22Rv1 (cell line): ENCODE measurements around the gene PTPRM.

ENCODE experiments used
- H3K27ac ChIP-seq: fragments of 450-650 bp; 2 replicates; pipeline ENCODE4 v1.5.1; 2017
- ZFX ChIP-seq: fragments of 450-650 bp; IDR thresholded peaks from 2 replicates; pipeline ENCODE4 v1.6.1; 2017; ENCODE audit warnings: antibody characterized with exemption, borderline replicate concordance
- TF ChIP-seq, protein P1 (sequence below): fragments of 450-650 bp; IDR thresholded peaks from 2 replicates; pipeline ENCODE4 v1.5.1; 2017; ENCODE audit warnings: mild to moderate bottlenecking

PTPRM gene

DNA sequence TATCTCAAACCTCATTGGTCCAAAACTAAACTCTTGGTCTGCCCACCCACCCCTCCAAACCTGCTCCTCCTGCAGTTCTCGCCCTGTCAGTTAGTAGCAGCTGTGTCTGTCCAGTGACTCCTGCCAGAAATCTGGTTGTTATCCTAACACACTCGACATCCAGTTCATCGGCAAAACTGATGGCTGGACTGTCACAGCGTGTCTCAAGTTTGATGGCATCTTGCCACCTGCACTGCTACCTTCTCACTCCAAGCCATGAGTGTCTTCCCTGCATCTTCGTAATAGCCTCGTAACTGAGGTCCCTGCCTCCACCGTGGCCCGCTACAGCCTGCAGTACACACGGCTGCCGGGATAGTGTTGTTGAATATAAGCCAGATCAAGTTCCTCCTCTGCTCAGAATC lies 572.0 kb downstream of the PTPRM start:
- TF ChIP-seq, protein P1, sequence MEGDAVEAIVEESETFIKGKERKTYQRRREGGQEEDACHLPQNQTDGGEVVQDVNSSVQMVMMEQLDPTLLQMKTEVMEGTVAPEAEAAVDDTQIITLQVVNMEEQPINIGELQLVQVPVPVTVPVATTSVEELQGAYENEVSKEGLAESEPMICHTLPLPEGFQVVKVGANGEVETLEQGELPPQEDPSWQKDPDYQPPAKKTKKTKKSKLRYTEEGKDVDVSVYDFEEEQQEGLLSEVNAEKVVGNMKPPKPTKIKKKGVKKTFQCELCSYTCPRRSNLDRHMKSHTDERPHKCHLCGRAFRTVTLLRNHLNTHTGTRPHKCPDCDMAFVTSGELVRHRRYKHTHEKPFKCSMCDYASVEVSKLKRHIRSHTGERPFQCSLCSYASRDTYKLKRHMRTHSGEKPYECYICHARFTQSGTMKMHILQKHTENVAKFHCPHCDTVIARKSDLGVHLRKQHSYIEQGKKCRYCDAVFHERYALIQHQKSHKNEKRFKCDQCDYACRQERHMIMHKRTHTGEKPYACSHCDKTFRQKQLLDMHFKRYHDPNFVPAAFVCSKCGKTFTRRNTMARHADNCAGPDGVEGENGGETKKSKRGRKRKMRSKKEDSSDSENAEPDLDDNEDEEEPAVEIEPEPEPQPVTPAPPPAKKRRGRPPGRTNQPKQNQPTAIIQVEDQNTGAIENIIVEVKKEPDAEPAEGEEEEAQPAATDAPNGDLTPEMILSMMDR = no peak
- TF ChIP-seq ZFX = no peak
- H3K27ac ChIP-seq = no peak overlapping the region

DNA sequence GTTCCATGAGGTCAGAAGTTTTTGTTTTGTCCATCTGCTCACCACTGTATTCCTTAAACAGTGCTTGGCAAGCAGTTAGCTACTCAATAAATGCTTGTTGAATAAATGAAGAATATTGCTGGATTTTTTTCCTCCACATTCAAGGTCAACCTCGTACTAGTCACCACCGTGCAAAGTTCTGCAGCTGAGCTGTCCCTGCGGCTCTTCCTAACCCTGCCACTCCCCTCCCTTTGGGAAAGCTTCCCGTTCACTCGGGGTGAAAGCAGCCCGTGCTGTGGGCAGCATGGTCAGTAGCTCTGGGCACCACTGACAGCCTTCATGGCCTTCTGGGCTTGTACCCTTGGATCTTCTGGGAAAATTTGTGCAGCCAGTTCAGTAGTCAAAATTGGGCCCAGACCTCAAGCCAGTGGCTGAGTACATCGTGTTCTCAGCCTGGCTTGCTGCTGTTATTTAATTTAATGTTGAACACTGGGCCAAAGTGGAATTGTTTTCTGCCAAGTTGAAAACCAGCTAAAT lies 572.8 kb downstream of the PTPRM start:
- no peak overlapping the region for H3K27ac ChIP-seq
- no peak for TF ChIP-seq ZFX

DNA sequence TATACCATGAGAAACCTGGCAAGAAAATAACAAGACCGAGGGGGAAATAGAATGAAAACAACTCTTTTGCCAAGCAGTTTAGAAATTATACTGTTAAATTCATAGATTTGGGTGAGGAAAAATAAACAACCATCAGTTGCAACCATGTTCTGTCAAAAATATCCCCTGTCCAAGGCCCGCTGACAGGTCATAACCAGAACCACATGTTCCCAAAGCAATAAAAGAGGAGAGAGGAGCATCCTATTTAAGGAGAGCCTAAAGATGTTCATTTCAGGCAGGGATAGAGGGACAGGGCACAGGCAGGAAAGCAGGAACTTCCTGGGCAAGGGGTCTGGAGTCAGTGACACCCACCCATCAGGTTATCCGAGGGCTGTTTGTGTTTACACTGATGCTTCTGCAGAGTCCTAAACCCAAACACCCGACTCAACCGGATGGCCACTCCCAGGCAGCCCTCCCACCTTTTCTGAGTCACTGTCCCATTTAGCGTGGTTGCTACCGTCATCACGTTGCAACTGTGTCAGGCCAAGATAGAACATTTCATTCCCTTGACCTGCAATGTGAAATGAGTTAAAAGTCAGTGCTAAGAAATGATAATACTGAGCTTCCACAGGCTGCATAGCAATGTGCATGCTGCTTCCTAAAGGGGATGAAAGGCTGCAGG lies 573.9 kb downstream of the PTPRM start:
- no peak overlapping the region for H3K27ac ChIP-seq
- TF ChIP-seq ZFX = no peak
- TF ChIP-seq, protein P1 = no peak

DNA sequence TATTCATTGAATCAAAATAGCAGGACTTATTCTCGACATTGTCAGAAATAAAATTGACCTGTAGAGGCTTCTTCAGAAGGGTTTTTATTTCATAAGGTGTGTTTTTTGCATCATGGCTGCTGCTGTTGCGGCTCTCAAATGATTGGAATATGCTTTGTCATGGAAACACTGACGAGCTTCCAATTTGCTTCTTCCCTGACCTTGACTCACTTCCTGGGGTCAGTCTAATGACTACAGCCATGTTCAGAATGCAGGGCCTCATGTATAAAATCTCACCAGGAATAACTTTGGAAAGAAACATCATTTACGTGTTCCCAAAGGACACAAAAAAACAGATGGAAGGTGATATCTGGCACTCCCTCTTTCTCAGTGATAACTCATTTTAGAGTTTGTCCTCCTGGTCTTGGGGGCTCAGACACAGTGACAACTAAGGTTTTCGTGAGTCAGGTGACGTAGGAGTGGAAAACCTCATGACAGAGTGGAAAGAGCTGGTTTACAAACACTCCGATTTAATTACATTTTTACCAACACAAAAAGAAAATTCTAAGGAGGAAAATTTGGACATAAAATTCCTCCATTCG lies 575.1 kb downstream of the PTPRM start:
- TF ChIP-seq, protein P1 = no peak
- TF ChIP-seq ZFX = no peak
- H3K27ac ChIP-seq = no peak overlapping the region

DNA sequence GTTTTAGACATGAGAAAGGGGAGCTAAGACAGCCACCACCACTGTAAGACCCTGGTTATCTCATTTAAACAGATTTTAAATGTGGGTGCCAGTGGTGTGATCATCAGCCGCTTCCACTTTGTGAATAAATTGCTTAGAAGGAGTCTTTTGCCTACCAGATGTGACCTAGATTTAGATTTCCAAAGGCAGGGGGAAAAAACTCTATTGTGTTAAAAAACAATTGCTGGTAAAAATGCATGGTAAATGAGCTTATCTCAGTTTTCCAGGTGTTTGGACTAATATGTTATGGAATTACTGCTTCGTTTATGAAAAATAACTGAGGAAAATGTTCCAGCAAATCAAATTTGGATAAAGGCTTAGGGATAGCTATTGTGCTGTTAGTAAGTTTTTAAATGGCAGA lies 575.8 kb downstream of the PTPRM start:
- no peak overlapping the region for H3K27ac ChIP-seq
- TF ChIP-seq, protein P1 = no peak
- TF ChIP-seq ZFX = no peak

DNA sequence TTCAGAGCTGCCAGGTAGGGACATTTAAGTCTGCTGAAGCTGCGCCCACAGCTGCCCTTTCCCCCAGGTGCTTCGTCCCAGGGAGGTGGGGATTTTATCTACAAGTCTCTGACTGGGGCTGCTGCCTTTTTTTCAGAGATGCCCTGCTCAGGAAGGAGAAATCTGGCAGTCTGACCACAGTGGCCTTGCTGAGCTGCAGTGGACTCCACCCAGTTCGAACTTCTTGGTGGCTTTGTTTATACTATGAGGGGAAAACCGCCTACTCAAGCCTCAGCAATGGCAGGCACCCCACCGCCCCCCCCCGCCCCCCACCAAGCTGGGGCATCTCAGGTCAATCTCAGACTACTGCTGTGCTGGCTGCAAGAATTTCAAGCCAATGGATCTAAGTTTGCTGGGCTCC lies 584.1 kb downstream of the PTPRM start:
- H3K27ac ChIP-seq = no peak overlapping the region
- TF ChIP-seq ZFX = no peak
- TF ChIP-seq, protein P1 = no peak

DNA sequence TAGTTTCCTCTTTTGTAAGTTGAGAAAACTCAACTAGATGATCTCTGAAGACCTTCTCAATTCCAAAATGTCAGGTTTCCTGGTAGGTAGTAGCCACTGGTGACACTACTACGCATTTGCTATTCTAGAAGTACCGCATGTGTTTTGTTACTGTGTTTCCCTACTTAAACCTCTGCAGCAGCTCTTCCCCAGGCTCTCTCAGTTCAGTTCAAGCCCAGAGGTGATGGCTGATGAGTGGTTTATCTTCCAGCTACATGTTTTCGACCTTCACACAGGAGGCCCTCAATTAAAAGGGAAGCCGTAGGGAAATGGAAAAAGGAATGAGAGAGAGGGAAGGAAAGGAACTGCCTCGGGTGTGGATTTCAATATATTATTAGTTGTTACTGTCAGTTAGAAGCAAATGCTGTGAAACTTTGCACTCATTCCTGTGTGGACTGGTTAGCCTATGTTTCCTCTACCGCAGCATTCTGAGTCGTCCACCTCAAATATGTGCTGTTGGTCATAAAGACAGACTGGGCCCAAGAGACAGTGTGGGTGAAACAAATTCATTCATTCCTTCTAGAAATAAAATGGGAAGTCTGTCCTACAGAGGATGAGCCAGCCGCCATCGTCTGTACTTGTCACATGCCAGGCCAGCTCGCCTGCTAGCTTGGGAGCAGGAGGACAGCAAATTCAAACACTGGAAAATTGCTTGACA lies 586.9 kb downstream of the PTPRM start:
- TF ChIP-seq, protein P1 = no peak
- TF ChIP-seq ZFX = no peak
- H3K27ac ChIP-seq = no peak overlapping the region
